ENCODE results near the gene CNTNAP2. TPM values are rescaled to one million over a fixed set of nuclear protein-coding genes. Genes with fewer than 3 reads are reported as not detected.
"Not testable (repeated sequence)": the region's sequence is repeated elsewhere in the genome, so short reads cannot be mapped to it uniquely, and the experiment has no call there.

The CNTNAP2 gene
- total and polyA plus RNA-seq, 12 donors: 0.07 to 0.77 (median 0.24) TPM

- no peaks in the 10 kb centered on the region for H3K36me3 ChIP-seq
- H3K4me1 ChIP-seq: no peaks in the 10 kb centered on the region
- intact Hi-C loops (cut with DNase I): no loop called here
- peak in 1 of 8 donors; percentile 34 for ATAC-seq
- no peaks in the 10 kb centered on the region for H3K27me3 ChIP-seq
- peaks cover 0 to 24% (median 5%) of the 10 kb centered on the region in 11 donors for H3K9me3 ChIP-seq
- no peak for TF ChIP-seq CTCF (IDR thresholded peaks at IDR 0.05)
- 96 to 97% methylated on average over 42 of the region's 42 CpGs for WGBS, 2 donors
- no peak for DNase-seq
- H3K4me3 ChIP-seq: no peak overlapping the region
- no peak overlapping the region for H3K27ac ChIP-seq
Observed at GRCh38 chr7:148445260-148446044, 2328.9 kb downstream of the CNTNAP2 start.

DNA sequence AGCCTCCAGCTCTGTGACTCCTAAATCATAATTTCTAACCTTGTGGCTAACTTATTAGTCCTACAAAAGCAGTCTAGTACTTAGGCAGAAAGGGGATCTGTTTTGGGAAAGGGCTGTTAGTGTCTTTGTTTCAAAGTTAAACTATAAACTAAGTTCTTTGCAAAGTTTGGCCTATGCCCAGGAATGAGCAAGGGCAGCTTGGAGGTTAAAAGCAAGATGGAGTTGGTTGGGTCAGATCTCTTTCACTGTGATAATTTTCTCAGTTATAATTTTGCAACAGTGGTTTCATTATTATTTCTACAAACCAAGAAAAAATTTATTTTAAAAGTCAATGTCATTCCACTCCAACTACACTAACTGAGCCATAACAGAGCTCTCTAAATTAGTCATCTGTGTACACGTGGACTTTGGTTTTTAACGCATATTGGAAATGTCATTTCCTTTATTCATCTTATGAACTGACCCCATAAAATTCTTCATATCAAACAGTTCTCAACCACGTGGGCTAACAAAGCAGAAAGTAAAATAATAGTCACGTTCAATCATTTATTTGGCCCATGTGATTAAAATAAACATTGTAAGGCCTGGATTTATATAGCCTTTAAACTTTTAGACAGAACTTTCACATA is 2330.7 kb downstream of the CNTNAP2 start:
- TF ChIP-seq CTCF (IDR thresholded peaks at IDR 0.05): no peak
- no peak for DNase-seq
- no peak for ATAC-seq
- no peaks in the 10 kb centered on the region for H3K27me3 ChIP-seq
- intact Hi-C loops (cut with DNase I): no loop called here
- no peak overlapping the region for H3K4me3 ChIP-seq
- H3K36me3 ChIP-seq: no peaks in the 10 kb centered on the region
- 74 to 78% methylated on average over 4 of the region's 4 CpGs for WGBS, 2 donors
- H3K9me3 ChIP-seq: peaks cover 0 to 24% (median 5%) of the 10 kb centered on the region in 11 donors
- H3K4me1 ChIP-seq: no peaks in the 10 kb centered on the region
- no peak overlapping the region for H3K27ac ChIP-seq

- ATAC-seq; H3K27ac ChIP-seq; H3K36me3 ChIP-seq; H3K4me3 ChIP-seq; H3K27me3 ChIP-seq; H3K4me1 ChIP-seq; H3K9me3 ChIP-seq; intact Hi-C loops (cut with DNase I); DNase-seq: not testable (repeated sequence)
- 67 to 75% methylated on average over 7 to 8 of the region's 8 CpGs for WGBS, 2 donors
Observed at GRCh38 chr7:148451526-148451925, 2334.9 kb downstream of the CNTNAP2 start.

GRCh38 chr7:148456351-148456750 is 2339.8 kb downstream of the CNTNAP2 start:
- Histone ChIP-seq H3K36me3 (no peaks in the 10 kb centered on the region), H3K4me1 (no peaks in the 10 kb centered on the region), H3K4me3 (no peak overlapping the region), H3K9me3 (no peaks in the 10 kb centered on the region), H3K27ac (no peak overlapping the region), H3K27me3 (peaks cover 0 to 14% (median 0%) of the 10 kb centered on the region in 7 donors)
- WGBS, 2 donors: 88 to 91% methylated on average over 8 of the region's 8 CpGs
- ATAC-seq (no peak), DNase-seq (no peak)
- intact Hi-C loops (cut with DNase I): no loop called here
- TF ChIP-seq CTCF (IDR thresholded peaks at IDR 0.05): no peak

All from heart right ventricle (tissue), 16 donors.